Subcutaneous abdominal adipose tissue (tissue), 5 donors: ENCODE data around the gene ARHGEF11.

Source experiments
- H3K27ac ChIP-seq: one replicate; pipeline ENCODE4 v1.7.0; 2013; ENCODE audit warnings: low read depth, mild to moderate bottlenecking, inconsistent platforms, low read length, moderate library complexity
- H3K27me3 ChIP-seq, 5 donors: one replicate each; pipeline ENCODE4 v1.7.0; 2013; ENCODE audit warnings: low read length in 5 of 5, inconsistent platforms in 1 of 5; ENCODE audit not compliant: control insufficient read depth in 5 of 5, insufficient read depth in 4 of 5
- H3K36me3 ChIP-seq, 5 donors: one replicate each; pipeline ENCODE4 v1.7.0; 2013; ENCODE audit warnings: low read length in 5 of 5; ENCODE audit not compliant: control insufficient read depth in 5 of 5, insufficient read depth in 5 of 5
- H3K4me1 ChIP-seq, 5 donors: one replicate each; pipeline ENCODE4 v1.7.0; 2013; ENCODE audit warnings: low read length in 5 of 5, mild to moderate bottlenecking in 3 of 5, moderate library complexity in 1 of 5; ENCODE audit not compliant: control insufficient read depth in 5 of 5, insufficient read depth in 5 of 5
- H3K4me3 ChIP-seq, 5 donors: one replicate each; pipeline ENCODE4 v1.7.0; 2013; ENCODE audit warnings: low read length in 5 of 5, low read depth in 1 of 5
- H3K9ac ChIP-seq, 5 donors: one replicate each; pipeline ENCODE4 v1.7.0; 2013; ENCODE audit warnings: low read length in 5 of 5, mild to moderate bottlenecking in 4 of 5, moderate library complexity in 3 of 5
- H3K9me3 ChIP-seq, 5 donors: one replicate each; pipeline ENCODE4 v1.7.0; 2013; ENCODE audit warnings: low read length in 5 of 5; ENCODE audit not compliant: control insufficient read depth in 5 of 5
- donor health status: healthy.
- donor health status: healthy.
- donor health status: healthy.
- donor health status: healthy.
- donor health status: healthy.

Gene ARHGEF11

DNA sequence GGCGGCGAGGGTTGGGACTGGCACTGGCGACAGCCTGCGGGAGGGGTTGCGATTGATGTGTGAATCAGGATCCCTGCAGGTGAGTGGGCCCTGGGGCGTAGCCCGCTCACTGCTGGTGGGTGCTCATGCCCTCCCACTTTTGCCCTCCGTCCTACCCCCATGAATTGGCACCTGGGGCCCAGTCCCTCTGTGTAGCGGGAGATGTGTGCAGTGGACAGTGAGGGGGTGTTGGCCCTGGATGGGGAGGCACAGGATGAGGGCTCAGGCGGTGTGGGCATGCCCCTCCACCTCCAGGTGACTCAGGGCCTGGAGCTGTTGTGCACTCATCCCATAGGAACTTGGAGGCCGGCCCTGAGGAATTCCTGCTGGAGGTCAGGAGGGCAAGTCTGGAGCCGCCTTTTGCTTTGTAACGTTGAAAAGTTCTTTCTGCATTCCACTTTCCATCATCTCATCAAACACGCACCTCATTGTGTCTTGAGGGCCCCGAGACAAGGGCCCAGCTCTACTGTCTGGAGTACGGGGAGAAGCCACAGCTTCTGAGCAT, 149.0 kb downstream of the ARHGEF11 start:
- H3K27ac ChIP-seq: peak overlapping the region; percentile 84
- H3K36me3 ChIP-seq: no peaks in the 10 kb centered on the region
- peaks cover 0 to 12% (median 9%) of the 10 kb centered on the region in 5 donors for H3K27me3 ChIP-seq
- H3K4me3 ChIP-seq: peak overlapping the region in 3 of 5 donors; percentile 6 to 44 (median 32)
- no peaks in the 10 kb centered on the region for H3K9me3 ChIP-seq
- H3K9ac ChIP-seq: no peak overlapping the region
- peaks cover 12 to 92% (median 66%) of the 10 kb centered on the region in 5 donors for H3K4me1 ChIP-seq

DNA sequence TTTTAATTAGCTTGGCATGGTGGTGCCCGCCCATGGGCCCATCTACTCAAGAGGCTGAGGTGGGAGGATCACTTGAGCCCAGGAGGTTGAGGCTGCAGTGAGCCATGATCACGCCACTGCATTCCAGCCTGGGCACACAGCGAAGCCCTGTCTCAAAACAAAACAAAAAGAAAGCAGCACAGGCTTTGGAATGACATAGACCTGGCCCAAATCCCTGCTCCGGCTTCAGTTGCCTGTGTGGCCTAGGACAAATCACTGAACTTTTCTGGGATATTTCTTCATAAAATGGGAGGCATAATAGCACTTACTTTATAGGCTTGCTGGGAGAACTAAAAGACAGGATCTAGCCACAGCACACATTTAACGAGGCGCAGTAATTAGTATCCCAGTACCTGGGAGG, 149.6 kb downstream of the ARHGEF11 start:
- Histone ChIP-seq H3K36me3 (no peaks in the 10 kb centered on the region), H3K27me3 (peaks cover 0 to 9% (median 7%) of the 10 kb centered on the region in 5 donors), H3K4me1 (peaks cover 8 to 86% (median 60%) of the 10 kb centered on the region in 5 donors), H3K9me3 (no peaks in the 10 kb centered on the region), H3K4me3 (peak overlapping the region in 1 of 5 donors; percentile 39), H3K27ac (peak overlapping the region; percentile 84), H3K9ac (no peak overlapping the region)

DNA sequence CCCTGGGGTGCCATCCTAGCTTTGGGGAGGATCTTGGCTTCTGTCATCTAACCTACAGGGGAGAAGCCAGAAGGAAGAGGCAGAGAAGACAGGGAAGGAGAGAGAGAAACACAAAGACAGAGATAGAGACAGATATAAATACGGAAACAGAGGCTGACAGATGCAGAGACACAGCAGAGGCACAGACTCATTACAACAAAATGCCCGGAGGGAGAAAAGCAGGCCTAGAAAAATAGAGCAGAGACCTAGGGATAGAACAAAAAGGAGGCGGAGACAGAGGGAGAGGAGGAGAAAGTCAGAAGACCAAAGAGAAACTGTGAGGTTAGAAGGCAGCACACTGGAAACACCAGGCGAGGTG, 150.1 kb downstream of the ARHGEF11 start:
- peak overlapping the region in 3 of 5 donors; percentile 60 to 76 (median 68) for H3K4me3 ChIP-seq
- H3K36me3 ChIP-seq: no peaks in the 10 kb centered on the region
- peaks cover 0 to 9% (median 3%) of the 10 kb centered on the region in 5 donors for H3K27me3 ChIP-seq
- peak overlapping the region; percentile 84 for H3K27ac ChIP-seq
- H3K9ac ChIP-seq: peak overlapping the region in 1 of 5 donors; percentile 72
- H3K9me3 ChIP-seq: no peaks in the 10 kb centered on the region
- H3K4me1 ChIP-seq: peaks cover 7 to 81% (median 55%) of the 10 kb centered on the region in 5 donors

DNA sequence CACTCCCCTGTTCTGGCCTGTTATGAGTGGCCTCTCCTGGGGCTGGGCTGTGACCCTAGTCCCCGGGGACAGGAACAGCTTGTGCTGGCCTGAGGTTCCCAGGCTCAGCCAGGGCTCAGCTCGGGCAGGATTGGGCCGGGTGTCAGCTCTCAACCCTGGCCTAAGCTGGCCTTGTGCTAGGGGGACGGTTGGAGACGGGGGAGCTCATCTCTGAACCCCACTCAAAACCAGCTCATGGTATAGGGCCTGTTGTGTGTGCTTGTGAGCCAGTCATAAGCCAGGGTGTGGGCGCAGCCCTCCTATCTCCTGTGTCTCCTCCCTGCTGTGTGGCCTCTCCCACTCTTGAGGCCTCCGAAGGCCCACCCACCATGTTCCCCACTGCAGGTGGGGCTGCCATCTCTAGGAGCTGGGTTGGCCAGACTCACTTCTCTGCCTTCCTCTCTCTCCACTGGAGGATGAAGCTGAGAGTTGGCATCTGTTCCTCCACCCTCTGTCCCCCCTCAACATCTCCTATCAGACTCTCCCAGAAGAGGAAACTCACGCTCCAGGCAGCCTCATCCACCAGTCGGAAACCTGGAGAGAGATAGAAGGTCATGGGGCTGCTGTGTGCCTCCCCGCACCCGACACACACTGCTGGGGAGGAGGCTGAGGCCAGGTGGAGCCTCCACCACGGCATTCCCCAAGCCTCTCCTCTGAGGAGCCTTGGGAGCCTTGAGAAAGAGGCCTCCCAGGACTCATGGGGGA, 150.7 kb downstream of the ARHGEF11 start:
- H3K36me3 ChIP-seq: no peaks in the 10 kb centered on the region
- H3K4me1 ChIP-seq: peaks cover 6 to 75% (median 51%) of the 10 kb centered on the region in 5 donors
- H3K9ac ChIP-seq: peak overlapping the region in 2 of 5 donors; percentile 60 to 72
- peaks cover 0 to 9% (median 2%) of the 10 kb centered on the region in 5 donors for H3K27me3 ChIP-seq
- peak overlapping the region; percentile 84 for H3K27ac ChIP-seq
- H3K4me3 ChIP-seq: peak overlapping the region in 4 of 5 donors; percentile 15 to 76 (median 64)
- H3K9me3 ChIP-seq: no peaks in the 10 kb centered on the region

DNA sequence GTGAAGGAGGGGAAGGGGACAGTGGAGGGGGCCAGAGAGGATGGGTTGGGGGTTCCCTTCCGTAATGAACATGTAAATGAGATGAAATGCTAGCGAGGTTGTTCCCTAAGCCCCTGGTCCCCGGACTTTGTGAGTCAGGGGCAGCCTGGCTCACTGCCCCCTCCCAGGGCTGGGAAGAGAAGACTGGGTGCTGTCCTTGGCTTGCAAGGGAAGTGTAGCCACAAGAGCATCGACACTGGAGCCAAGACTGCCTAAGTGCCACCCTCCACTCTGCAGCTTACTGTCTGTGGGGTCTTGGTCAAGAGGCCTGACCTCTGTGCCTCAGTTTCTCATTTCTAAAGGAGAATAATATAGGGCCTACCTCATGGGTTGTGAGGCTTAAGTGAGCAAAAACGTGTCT, 151.5 kb downstream of the ARHGEF11 start:
- H3K27me3 ChIP-seq: peaks cover 0 to 8% (median 0%) of the 10 kb centered on the region in 5 donors
- peak overlapping the region; percentile 11 to 76 (median 65) for H3K4me3 ChIP-seq
- H3K9me3 ChIP-seq: no peaks in the 10 kb centered on the region
- H3K36me3 ChIP-seq: no peaks in the 10 kb centered on the region
- peaks cover 4 to 66% (median 42%) of the 10 kb centered on the region in 5 donors for H3K4me1 ChIP-seq
- H3K27ac ChIP-seq: peak overlapping the region; percentile 84
- H3K9ac ChIP-seq: peak overlapping the region in 4 of 5 donors; percentile 7 to 72 (median 58)

DNA sequence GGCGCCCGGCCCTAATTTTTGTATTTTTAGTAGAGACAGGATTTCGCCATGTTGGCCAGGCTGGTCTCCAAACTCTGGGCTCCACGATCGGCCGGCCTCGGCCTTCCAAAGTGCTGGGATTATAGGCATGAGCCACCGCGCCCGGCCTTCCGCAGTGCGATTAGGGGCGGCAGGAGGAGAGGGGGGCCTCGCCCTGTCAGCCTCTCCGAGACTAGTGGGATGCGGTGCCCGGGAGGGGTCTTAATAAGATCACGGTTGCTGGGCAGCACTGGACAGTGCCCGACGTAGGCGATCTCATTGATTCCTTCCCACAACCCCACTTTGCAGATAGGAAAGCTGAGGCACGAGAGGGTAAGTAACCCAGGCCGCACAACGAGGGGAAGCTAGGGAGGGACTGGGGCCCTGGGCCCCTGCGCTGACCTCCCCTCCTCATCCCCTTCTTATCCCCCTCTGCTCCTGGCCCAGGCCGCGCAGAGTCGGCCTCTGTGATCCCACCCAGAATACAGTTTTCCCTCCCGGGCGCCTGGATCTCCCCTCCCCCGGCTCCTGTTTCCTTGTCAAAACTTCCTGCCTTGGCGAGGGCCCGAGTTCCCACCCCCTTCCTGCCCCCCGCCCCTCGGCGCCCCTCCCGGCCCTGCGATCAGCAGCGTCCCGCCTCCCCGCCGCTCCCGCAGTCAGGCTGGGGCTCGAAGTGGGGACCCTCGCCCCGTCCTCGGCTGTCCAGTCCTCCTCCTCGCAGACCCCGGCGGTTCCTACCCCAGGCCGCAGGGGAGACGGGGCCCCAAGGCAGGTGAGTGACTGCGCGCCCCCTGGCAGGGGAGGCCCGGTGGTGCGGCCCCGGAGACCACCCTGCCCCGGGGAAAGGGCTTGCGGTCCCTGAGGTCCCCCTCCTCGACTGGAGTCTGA, 152.2 kb downstream of the ARHGEF11 start, which contains the start of gene PEAR1:
Gene PEAR1, plus strand, starts transcription at position 671 of the 906 bp plus-strand sequence. CDS start 10,209 bp downstream, outside the sequence.
- Histone ChIP-seq H3K36me3 (no peaks in the 10 kb centered on the region), H3K27ac (peak within 1 kb of the TSS; percentile 84), H3K4me3 (peak within 1 kb of the TSS; percentile 30 to 76 (median 65)), H3K9ac (peak within 1 kb of the TSS in 4 of 5 donors; percentile 7 to 72 (median 58)), H3K27me3 (peaks cover under 1 to 4% (median 3%) of the 10 kb centered on the region in 5 donors), H3K4me1 (peaks cover 2 to 59% (median 39%) of the 10 kb centered on the region in 5 donors), H3K9me3 (no peaks in the 10 kb centered on the region)

DNA sequence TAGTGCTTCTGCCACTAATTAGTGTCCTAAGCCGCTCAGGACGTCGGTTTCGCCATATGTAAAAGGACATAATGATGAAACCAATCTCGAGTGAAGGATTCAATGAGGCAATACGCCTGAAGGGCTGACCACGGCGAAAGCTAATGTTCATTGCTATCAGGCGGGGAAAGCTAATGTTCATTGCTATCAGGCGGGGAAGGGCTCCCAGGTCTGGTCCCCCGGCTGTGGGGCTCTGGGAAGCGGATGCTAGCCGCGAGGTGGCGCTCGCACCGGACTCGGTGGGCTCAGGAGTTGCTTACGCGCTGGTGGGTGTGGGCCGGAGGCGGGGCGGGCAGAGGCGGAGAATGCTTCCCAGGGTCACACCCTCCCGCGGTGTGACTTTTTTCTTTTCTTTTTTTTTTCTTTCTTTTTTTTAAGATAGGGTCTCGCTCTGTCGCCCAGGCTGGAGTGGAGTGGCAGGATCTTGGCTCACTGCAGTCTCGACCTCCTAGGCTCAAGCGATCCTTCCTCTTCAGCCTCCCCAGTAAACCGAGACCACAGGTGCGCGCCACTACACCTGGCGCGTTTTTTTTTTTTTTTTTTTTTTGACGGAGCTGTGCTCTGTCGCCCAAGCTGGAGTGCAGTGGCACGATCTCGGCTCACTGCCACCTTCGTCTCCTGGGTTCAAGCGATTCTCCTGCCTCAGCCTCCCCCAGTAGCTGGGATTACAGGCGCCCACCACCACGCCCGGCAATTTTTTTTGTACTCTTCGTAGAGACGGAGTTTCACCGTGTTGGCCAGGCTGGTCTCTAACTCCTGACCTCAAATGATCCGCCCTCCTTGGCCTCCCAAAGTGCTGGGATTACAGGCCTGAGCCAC, 153.1 kb downstream of the ARHGEF11 start:
- peak overlapping the region; percentile 28 to 60 (median 39) for H3K4me3 ChIP-seq
- H3K27ac ChIP-seq: peak overlapping the region; percentile 84
- H3K36me3 ChIP-seq: no peaks in the 10 kb centered on the region
- H3K27me3 ChIP-seq: peaks cover 0 to 10% (median 7%) of the 10 kb centered on the region in 5 donors
- H3K4me1 ChIP-seq: peaks cover 2 to 51% (median 32%) of the 10 kb centered on the region in 5 donors
- H3K9me3 ChIP-seq: no peaks in the 10 kb centered on the region
- H3K9ac ChIP-seq: no peak overlapping the region

DNA sequence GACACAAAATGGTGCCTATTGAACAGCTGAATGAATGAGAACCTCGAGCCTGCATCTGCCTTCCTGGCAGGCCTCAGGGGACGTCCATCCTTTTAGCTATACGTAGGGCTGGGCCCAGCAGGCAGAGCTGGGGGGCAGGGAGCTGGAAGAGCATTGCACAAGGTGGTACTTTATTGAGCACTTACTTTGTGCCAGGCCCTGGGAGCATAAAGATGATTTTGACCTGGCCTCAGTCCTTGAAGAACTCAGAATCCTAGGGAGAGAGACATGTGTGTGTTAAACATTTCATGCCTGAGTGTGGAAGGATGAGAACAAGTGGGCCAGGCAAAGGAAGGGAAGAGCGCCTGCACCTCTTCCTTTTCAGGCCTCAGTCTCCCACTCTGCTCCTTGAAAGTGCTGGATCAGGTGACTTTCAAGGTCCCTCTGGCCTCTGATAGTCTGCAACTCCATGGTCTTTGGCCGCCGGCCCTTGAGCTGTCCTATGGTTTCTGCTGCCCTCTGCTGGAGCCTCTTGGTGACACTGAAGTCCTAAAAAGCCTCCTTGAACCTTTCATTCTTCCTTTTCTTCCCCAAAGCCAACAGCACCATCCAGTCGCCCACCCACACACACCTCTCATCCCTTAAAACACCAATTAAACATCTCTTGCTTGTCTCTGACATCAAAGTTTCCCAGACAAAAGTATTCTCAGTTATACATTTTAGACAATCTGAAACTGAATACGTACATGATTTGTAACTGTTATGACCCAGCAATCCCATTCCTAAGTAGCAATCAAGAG, 155.6 kb downstream of the ARHGEF11 start:
- no peaks in the 10 kb centered on the region for H3K36me3 ChIP-seq
- no peak overlapping the region for H3K4me3 ChIP-seq
- peaks cover 0 to 26% (median 17%) of the 10 kb centered on the region in 5 donors for H3K4me1 ChIP-seq
- peaks cover 0 to 13% (median 10%) of the 10 kb centered on the region in 5 donors for H3K27me3 ChIP-seq
- H3K9ac ChIP-seq: no peak overlapping the region
- H3K27ac ChIP-seq: no peak overlapping the region
- no peaks in the 10 kb centered on the region for H3K9me3 ChIP-seq
